ENCODE measurements around the gene RXRG.

- TF ChIP-seq CTCF (IDR thresholded peaks at IDR 0.05; ENCODE audit: low read depth, low read length, poor library complexity, severe bottlenecking) (no peak), EZH2phosphoT487 (IDR thresholded peaks at IDR 0.05; ENCODE audit: borderline replicate concordance, low read length) (no peak)
Measured at GRCh38 chr1:165419839-165420238, 25.1 kb downstream of the RXRG start.
